Measurements from ENCODE around the gene GALNT2. TPM values are rescaled to one million over a fixed set of nuclear protein-coding genes. Genes with fewer than 3 reads are reported as not detected.

GALNT2 gene
- polyA plus RNA-seq, 2 of the 4 experiments (the other 2 are of a cell fraction): 66.9 to 114 TPM

DNA sequence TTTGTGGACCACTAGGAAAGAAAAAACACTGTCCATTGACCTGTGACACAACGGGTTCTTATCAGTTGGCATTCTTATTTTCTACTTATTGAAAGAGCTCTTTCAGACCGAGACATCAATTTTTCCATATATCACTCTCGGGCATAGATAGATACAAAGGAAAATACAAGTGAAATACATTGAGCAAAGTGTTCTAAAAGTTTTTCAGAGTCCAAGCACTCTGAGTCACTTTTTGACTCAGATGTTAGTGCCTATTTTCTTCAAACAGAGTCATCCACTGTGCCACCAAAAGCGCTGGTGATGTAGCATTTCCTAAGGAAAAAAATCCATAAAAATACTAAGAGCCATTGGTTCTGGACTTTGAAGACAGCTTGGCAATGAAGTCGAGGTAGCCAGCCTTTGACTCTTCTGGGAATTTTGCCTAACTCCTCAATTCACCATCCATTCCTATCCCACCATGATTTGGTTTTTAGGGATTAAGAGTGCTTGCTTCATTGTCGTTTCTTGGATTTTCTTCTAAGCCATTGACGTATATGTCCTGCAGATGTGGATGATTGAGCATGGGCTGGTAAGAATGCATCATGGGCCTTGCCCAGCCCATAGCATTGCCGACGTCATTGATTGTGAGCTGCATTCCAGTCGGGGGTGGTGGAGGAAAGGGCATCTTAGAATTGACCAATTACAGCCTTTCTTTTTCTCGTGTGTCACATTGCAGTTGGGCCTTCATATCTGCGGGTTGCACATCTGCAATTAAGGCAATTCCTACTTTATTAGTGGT is 10.6 kb downstream of the GALNT2 start:
- WGBS (ENCODE audit: missing lambda C conversion rate): 66% methylated on average over 12 of the region's 12 CpGs
- ATAC-seq (peak in 1 of 2 experiments; percentile 68; a peak in 3 of 6 replicates), FAIRE-seq (no peak), DNase-seq (ENCODE audit: low read depth in 1 of 2, low spot score in 1 of 2) (peak in 1 of 2 experiments; percentile 72)
- ChIA-PET POLR2A (interaction anchor here (0.5 to 1.7 kb wide), 2 partner anchors 11 to 33 kb away, joined by 3 to 6 read pairs; partner anchors contain the start of gene GALNT2), CTCF (interaction anchor here (1.4 to 1.8 kb wide), 2 partner anchors 27 to 91 kb away, joined by 4 read pairs; no protein-coding TSS in a partner anchor)
- H3K9me3 ChIP-seq: 0 out of 3 replicates have a peak, but pooled peaks cover under 1% of the 10 kb centered on the region
- H3K4me1 ChIP-seq: peaks cover 56% of the 10 kb centered on the region
- H3K27ac ChIP-seq: peak overlapping the region; percentile 39 to 69; a peak in 5 of 6 replicates
- H3K4me2 ChIP-seq: peak overlapping the region; percentile 50
- TF ChIP-seq HOXB5 (CRISPR knock-in tag; IDR thresholded peaks at IDR 0.05): 0 out of 2 replicates have a peak, but pooled peaks have one; percentile 38
- TF ChIP-seq FOSL2 (IDR thresholded peaks at IDR 0.05): no peak
- TF ChIP-seq FOSL2 (CRISPR knock-in tag; IDR thresholded peaks at IDR 0.05): peak; percentile 17; the same call in 1 of the 2 replicates
- TF ChIP-seq POLR2A (IDR thresholded peaks at IDR 0.05; ENCODE audit: low read length): no peak
- H3K4me3 ChIP-seq: no peak overlapping the region

DNA sequence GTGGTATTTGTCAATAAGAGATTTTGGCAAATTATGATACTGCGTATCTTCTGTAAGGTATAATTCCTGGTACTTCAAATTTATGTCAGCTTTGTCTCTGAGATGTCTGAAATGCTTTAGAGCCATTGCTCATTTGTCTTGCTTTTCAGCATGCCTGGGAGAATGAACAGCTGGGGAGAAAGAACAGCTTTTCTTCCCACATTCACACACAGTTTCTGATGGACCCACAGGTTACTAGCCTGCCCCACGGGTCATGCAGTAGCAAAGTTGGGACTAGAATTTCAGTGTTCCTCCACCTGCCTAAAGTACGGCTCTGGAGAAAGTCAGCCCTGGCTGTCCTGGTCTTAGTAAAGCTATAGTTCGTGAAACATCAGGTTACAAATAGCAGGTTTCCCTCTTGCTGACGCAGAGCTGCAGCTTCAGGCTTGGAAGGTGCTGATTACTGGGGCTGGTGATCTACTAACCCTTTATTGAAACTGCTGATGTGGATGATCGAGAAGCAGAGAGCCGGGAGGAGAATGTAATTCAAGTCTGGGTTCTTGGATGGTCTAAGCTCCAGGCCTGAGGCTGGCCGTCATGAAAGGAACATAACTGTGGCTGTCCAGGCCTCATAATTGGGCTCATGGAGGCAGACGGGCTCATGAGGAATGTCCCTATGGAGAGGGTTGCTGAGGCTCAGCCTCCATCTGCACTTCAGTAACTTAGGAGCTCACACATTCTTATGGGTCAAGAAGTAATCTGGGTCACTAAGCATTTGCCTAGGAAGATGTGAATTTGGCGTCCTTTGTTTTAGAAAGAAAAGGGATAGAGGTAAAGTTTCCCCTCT is 12.4 kb downstream of the GALNT2 start:
- Histone ChIP-seq H3K4me3 (no peak overlapping the region), H3K4me1 (peaks cover 52% of the 10 kb centered on the region), H3K27ac (peak overlapping the region; percentile 39 to 69; a peak in 3 of 6 replicates), H3K9me3 (0 out of 3 replicates have a peak, but pooled peaks cover 3% of the 10 kb centered on the region), H3K4me2 (no peak overlapping the region)
- no peak for DNase-seq (ENCODE audit: low read depth in 1 of 2, low spot score in 1 of 2)
- ChIA-PET CTCF (interaction anchor here (1.2 to 3.0 kb wide), 5 partner anchors 9 to 89 kb away, joined by 3 to 9 read pairs (median 4); no protein-coding TSS in a partner anchor), POLR2A (interaction anchor here (1.7 kb wide), 1 partner anchor 13 kb away, joined by 6 read pairs; the partner anchor contains the start of gene GALNT2)
- no peak for ATAC-seq
- WGBS (ENCODE audit: missing lambda C conversion rate): 87% methylated on average over 10 of the region's 10 CpGs
- TF ChIP-seq CHD2 (IDR thresholded peaks at IDR 0.05; ENCODE audit: low read length, partially characterized antibody) (no peak), HOXB5 (CRISPR knock-in tag; IDR thresholded peaks at IDR 0.05) (no peak)
- TF ChIP-seq, protein P1, sequence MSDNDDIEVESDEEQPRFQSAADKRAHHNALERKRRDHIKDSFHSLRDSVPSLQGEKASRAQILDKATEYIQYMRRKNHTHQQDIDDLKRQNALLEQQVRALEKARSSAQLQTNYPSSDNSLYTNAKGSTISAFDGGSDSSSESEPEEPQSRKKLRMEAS (IDR thresholded peaks at IDR 0.05): no peak
- FAIRE-seq: no peak

DNA sequence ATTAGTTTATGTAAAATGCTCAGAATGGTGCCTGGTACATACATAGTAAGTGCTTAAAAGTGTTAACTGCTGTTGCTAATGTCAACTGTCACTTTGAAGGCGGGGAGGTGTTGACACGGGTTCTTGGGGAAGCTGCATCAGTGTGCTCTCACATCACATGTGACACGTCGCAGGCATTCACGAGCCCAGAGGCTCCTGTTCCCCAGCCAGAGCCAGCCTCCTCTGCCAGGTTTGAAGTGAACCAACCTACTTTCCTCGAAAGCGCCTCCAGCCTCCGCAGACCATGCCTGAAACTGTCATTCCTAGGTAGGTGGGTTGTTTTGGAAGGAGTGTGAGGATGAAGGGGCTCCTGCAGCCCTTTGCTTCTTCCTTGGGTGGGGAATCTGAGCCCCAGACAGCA is 13.8 kb downstream of the GALNT2 start:
- H3K4me3 ChIP-seq: no peak overlapping the region
- H3K4me1 ChIP-seq: peaks cover 62% of the 10 kb centered on the region
- TF ChIP-seq NR3C1 (IDR thresholded peaks at IDR 0.05): no peak
- no peak for TF ChIP-seq GATA3 (IDR thresholded peaks at IDR 0.05; ENCODE audit: borderline replicate concordance)
- TF ChIP-seq, protein P2, sequence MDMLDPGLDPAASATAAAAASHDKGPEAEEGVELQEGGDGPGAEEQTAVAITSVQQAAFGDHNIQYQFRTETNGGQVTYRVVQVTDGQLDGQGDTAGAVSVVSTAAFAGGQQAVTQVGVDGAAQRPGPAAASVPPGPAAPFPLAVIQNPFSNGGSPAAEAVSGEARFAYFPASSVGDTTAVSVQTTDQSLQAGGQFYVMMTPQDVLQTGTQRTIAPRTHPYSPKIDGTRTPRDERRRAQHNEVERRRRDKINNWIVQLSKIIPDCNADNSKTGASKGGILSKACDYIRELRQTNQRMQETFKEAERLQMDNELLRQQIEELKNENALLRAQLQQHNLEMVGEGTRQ (IDR thresholded peaks at IDR 0.05): no peak
- TF ChIP-seq POLR2A (IDR thresholded peaks at IDR 0.05; ENCODE audit: low read length): no peak
- TF ChIP-seq, protein P3, sequence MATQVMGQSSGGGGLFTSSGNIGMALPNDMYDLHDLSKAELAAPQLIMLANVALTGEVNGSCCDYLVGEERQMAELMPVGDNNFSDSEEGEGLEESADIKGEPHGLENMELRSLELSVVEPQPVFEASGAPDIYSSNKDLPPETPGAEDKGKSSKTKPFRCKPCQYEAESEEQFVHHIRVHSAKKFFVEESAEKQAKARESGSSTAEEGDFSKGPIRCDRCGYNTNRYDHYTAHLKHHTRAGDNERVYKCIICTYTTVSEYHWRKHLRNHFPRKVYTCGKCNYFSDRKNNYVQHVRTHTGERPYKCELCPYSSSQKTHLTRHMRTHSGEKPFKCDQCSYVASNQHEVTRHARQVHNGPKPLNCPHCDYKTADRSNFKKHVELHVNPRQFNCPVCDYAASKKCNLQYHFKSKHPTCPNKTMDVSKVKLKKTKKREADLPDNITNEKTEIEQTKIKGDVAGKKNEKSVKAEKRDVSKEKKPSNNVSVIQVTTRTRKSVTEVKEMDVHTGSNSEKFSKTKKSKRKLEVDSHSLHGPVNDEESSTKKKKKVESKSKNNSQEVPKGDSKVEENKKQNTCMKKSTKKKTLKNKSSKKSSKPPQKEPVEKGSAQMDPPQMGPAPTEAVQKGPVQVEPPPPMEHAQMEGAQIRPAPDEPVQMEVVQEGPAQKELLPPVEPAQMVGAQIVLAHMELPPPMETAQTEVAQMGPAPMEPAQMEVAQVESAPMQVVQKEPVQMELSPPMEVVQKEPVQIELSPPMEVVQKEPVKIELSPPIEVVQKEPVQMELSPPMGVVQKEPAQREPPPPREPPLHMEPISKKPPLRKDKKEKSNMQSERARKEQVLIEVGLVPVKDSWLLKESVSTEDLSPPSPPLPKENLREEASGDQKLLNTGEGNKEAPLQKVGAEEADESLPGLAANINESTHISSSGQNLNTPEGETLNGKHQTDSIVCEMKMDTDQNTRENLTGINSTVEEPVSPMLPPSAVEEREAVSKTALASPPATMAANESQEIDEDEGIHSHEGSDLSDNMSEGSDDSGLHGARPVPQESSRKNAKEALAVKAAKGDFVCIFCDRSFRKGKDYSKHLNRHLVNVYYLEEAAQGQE (IDR thresholded peaks at IDR 0.05): no peak
- TF ChIP-seq RAD21 (conservative IDR thresholded peaks at IDR 0.05 in 1 of 2, IDR thresholded peaks at IDR 0.05 in 1 of 2): no peak
- no peak for TF ChIP-seq ESRRA (IDR thresholded peaks at IDR 0.05; ENCODE audit: borderline replicate concordance, low read length)
- no peak for TF ChIP-seq JUNB (IDR thresholded peaks at IDR 0.05)
- TF ChIP-seq POLR2AphosphoS2 (conservative IDR thresholded peaks at IDR 0.05; ENCODE audit: low read length): no peak
- H3K27ac ChIP-seq: peak overlapping the region in 1 of 2 experiments; percentile 94; a peak in 2 of 6 replicates
- POLR2A ChIA-PET: no interaction called here
- DNase-seq (ENCODE audit: low read depth in 1 of 2, low spot score in 1 of 2): no peak
- 0 out of 3 replicates have a peak, but pooled peaks cover 3% of the 10 kb centered on the region for H3K9me3 ChIP-seq
- ATAC-seq: no peak
- no peak for FAIRE-seq
- CTCF ChIA-PET: interaction anchor here (0.7 to 3.0 kb wide), 2 partner anchors 10 to 41 kb away, joined by 3 to 9 read pairs; no protein-coding TSS in a partner anchor
- 96% methylated on average over 7 of the region's 8 CpGs for WGBS (ENCODE audit: missing lambda C conversion rate)
- H3K4me2 ChIP-seq: no peak overlapping the region

All from A549 (cell line).